Endodermal cell (in vitro differentiated cells): ENCODE measurements around the gene ADH1C. TPM values are rescaled to one million over a fixed set of nuclear protein-coding genes. Genes with fewer than 3 reads are reported as not detected.

Experiments
- DNase-seq: peaks from one replicate; pipeline ENCODE4 v3.0.0-alpha.2; 2017
- H3K27ac ChIP-seq: 2 replicates; pipeline ENCODE4 v1.5.1; 2013; ENCODE audit warnings: mild to moderate bottlenecking, low read depth, low read length, moderate library complexity
- H3K27me3 ChIP-seq: 2 replicates; pipeline ENCODE4 v1.6.1; 2013; ENCODE audit warnings: mild to moderate bottlenecking, low read length, moderate library complexity; ENCODE audit not compliant: insufficient read depth, control insufficient read depth, poor library complexity, severe bottlenecking
- H3K36me3 ChIP-seq: 2 replicates; pipeline ENCODE4 v1.7.0; 2013; ENCODE audit warnings: mild to moderate bottlenecking, low read length, moderate library complexity; ENCODE audit not compliant: control insufficient read depth, insufficient read depth
- H3K4me1 ChIP-seq: one replicate; pipeline ENCODE4 v1.7.0; 2013; ENCODE audit warnings: low read length; ENCODE audit not compliant: control insufficient read depth, insufficient read depth
- H3K4me3 ChIP-seq: 2 replicates; pipeline ENCODE4 v1.5.1; 2013; ENCODE audit warnings: mild to moderate bottlenecking, low read length, moderate library complexity
- H3K9ac ChIP-seq: 2 replicates; pipeline ENCODE4 v1.6.1; 2013; ENCODE audit warnings: mild to moderate bottlenecking, low read length, moderate library complexity; ENCODE audit not compliant: poor library complexity, severe bottlenecking; ENCODE audit errors: extremely low read depth
- H3K9me3 ChIP-seq: 2 replicates; pipeline ENCODE4 v1.6.1; 2013; ENCODE audit warnings: mild to moderate bottlenecking, low read length, moderate library complexity; ENCODE audit not compliant: control insufficient read depth
- H3K27ac Mint-ChIP-seq: 2 replicates; pipeline ENCODE4 v1.8.0; 2020; ENCODE audit warnings: mixed read lengths
- H3K27me3 Mint-ChIP-seq: 2 replicates; pipeline ENCODE4 v1.8.0; 2021; ENCODE audit warnings: mild to moderate bottlenecking, mixed read lengths; ENCODE audit not compliant: insufficient read depth
- H3K36me3 Mint-ChIP-seq: 2 replicates; pipeline ENCODE4 v1.8.0; 2020; ENCODE audit warnings: low read depth, mixed read lengths
- H3K4me1 Mint-ChIP-seq: 2 replicates; pipeline ENCODE4 v1.8.0; 2020; ENCODE audit warnings: mixed read lengths
- H3K4me3 Mint-ChIP-seq: 2 replicates; pipeline ENCODE4 v1.8.0; 2020; ENCODE audit warnings: mild to moderate bottlenecking, moderate library complexity, mixed read lengths
- H3K9me3 Mint-ChIP-seq: 2 replicates; pipeline ENCODE4 v1.8.0; 2020; ENCODE audit warnings: mild to moderate bottlenecking, mixed read lengths
- WGBS, 2 experiments: methylation state at CpG; one replicate each; pipeline versions ENCODE4 v1.1.5 to v1.1.7; 2013; ENCODE audit warnings: missing lambda C conversion rate in 2 of 2, mixed read lengths in 1 of 2; ENCODE audit not compliant: insufficient coverage in 1 of 2, insufficient read length in 1 of 2; 5-methylcytosine and 5-hydroxymethylcytosine counted together
- total RNA-seq, 2 donors: library from RNA; stranded (reverse); fragmentation: NEBNext Ultra II Directional in 1 of 2; extraction: Animal tissue kit (Norgen Biotek cat#: 25700) in 1 of 2; gene quantifications; 2 replicates in 1 of 2; 3 replicates in 1 of 2; pipeline ENCODE4 v1.2.1, GENCODE V29; 2021
- TF ChIP-seq, protein P1 (sequence below): fragments of 200-600 bp; sonication (generic); conservative IDR thresholded peaks from 2 replicates; pipeline ENCODE4 v1.5.0; 2021; ENCODE audit warnings: antibody characterized with exemption, mild to moderate bottlenecking

ADH1C gene
- total RNA-seq, 2 donors from 2014 or later: not detected

DNA sequence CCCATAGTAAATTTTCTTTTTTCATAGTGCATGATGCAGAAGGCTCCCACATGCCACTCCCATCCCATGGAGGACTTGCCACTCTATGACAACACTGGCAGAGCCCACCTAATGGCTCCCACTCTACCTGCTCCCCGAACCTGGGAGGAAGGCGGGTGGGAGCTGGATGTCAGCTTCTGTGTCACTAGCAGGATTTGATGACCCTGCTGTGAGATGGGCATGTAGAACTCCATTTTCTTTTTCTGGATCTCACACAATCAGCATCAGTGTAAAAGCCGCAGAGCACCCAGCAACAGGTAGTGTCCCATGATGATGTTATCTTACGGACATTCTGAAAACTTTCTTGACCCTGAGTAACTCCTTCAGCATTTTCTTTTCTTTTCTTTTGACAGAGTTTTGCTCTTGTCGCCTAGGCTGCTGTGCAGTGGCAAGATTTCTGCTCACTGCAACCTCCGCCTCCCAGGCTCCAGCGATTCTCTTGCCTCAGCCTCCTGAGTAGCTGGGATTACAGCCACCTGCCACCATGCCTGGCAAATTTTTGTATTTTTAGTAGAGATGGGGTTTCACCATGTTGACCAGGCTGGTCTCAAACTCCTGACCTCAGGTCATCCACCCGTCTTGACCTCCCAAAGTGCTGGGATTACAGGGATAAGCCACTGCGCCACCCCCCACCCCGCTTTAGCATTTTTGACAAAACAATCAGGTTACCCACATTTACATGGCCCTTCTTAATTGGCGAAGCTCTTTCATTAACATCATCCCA, 46.7 kb downstream of the ADH1C start:
- Mint-ChIP-seq H3K27ac (no peak overlapping the region), H3K4me1 (peaks cover 12% of the 10 kb centered on the region), H3K9me3 (peaks cover 6% of the 10 kb centered on the region), H3K36me3 (no peaks in the 10 kb centered on the region), H3K27me3 (no peaks in the 10 kb centered on the region), H3K4me3 (no peak overlapping the region)
- Histone ChIP-seq H3K36me3 (no peaks in the 10 kb centered on the region), H3K9ac (no peak overlapping the region), H3K27me3 (no peaks in the 10 kb centered on the region), H3K4me3 (no peak overlapping the region), H3K4me1 (no peaks in the 10 kb centered on the region), H3K27ac (no peak overlapping the region), H3K9me3 (no peaks in the 10 kb centered on the region)
- WGBS, 2 experiments: 93 to 97% methylated on average over 5 to 11 of the region's 11 CpGs
- DNase-seq: no peak
- TF ChIP-seq, protein P1, sequence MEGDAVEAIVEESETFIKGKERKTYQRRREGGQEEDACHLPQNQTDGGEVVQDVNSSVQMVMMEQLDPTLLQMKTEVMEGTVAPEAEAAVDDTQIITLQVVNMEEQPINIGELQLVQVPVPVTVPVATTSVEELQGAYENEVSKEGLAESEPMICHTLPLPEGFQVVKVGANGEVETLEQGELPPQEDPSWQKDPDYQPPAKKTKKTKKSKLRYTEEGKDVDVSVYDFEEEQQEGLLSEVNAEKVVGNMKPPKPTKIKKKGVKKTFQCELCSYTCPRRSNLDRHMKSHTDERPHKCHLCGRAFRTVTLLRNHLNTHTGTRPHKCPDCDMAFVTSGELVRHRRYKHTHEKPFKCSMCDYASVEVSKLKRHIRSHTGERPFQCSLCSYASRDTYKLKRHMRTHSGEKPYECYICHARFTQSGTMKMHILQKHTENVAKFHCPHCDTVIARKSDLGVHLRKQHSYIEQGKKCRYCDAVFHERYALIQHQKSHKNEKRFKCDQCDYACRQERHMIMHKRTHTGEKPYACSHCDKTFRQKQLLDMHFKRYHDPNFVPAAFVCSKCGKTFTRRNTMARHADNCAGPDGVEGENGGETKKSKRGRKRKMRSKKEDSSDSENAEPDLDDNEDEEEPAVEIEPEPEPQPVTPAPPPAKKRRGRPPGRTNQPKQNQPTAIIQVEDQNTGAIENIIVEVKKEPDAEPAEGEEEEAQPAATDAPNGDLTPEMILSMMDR: no peak

DNA sequence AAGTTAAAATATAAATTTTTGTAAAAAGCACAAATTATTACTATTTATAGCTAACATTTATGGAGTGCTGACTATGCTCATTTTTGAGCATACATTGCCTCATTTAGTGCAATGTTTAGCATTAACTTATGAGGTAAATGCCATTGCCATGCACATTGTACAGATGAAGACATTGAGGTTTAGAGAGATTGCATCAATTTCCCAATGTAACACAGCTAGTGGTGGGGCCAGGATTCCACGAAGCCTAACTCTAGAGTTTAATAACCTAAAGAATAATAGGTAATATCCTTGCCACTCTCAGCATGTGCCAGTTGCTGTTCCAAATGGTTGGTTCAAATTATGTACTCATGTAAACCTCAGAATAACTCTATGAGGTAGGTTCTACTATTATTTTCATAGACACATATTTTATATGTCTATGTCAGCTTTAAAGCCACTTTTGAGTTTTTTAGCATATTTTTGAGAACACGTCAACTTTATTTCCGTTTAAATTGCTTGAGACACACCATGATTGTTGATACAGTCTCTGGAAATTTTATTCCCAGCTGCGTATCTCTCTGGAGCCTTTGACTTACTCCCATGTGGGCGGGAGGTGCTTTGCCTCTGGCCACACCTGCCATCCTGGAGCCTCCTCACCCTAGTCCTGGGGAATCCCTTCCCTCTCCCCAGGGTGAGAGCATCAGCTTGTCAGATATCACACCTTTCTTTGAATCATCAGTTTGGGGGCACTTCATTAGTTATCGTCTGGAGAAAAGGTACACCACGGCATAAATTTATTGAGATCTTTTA, 51.0 kb downstream of the ADH1C start:
- H3K27ac Mint-ChIP-seq: no peak overlapping the region
- no peak overlapping the region for H3K4me3 ChIP-seq
- peaks cover 18% of the 10 kb centered on the region for H3K9me3 Mint-ChIP-seq
- H3K27ac ChIP-seq: no peak overlapping the region
- no peaks in the 10 kb centered on the region for H3K36me3 Mint-ChIP-seq
- H3K27me3 Mint-ChIP-seq: no peaks in the 10 kb centered on the region
- H3K36me3 ChIP-seq: no peaks in the 10 kb centered on the region
- no peak for DNase-seq
- WGBS, 2 experiments: 94 to 100% methylated on average over 3 to 7 of the region's 7 CpGs
- no peaks in the 10 kb centered on the region for H3K4me1 Mint-ChIP-seq
- H3K4me1 ChIP-seq: no peaks in the 10 kb centered on the region
- TF ChIP-seq, protein P1: no peak
- no peaks in the 10 kb centered on the region for H3K9me3 ChIP-seq
- no peak overlapping the region for H3K9ac ChIP-seq
- no peak overlapping the region for H3K4me3 Mint-ChIP-seq
- H3K27me3 ChIP-seq: no peaks in the 10 kb centered on the region

DNA sequence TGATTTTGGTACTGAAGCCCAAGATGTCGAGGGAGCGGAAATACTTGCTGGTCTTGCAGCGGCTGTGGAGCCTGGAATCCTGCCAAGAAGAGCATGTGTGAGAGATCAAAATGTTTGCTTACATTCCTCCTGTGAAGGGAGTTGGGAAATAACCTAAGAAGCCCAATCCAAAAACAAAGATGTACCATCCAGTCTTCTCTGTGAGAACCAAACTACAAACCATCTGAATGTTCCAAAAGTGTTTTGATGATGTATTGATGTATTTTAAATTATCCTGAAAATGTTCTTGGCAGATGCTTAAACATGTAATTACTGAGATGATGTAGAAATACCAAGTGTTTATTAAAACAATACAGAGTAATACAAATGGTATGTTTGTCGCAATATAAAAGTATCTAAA, 51.6 kb downstream of the ADH1C start:
- no peak overlapping the region for H3K27ac Mint-ChIP-seq
- no peak overlapping the region for H3K4me3 Mint-ChIP-seq
- H3K4me1 Mint-ChIP-seq: no peaks in the 10 kb centered on the region
- peaks cover 15% of the 10 kb centered on the region for H3K9me3 Mint-ChIP-seq
- Histone ChIP-seq H3K4me3 (no peak overlapping the region), H3K27ac (no peak overlapping the region), H3K9me3 (no peaks in the 10 kb centered on the region), H3K36me3 (no peaks in the 10 kb centered on the region), H3K27me3 (no peaks in the 10 kb centered on the region), H3K4me1 (no peaks in the 10 kb centered on the region), H3K9ac (no peak overlapping the region)
- H3K36me3 Mint-ChIP-seq: no peaks in the 10 kb centered on the region
- TF ChIP-seq, protein P1: no peak
- 80 to 95% methylated on average over 1 to 4 of the region's 4 CpGs for WGBS, 2 experiments
- no peak for DNase-seq
- no peaks in the 10 kb centered on the region for H3K27me3 Mint-ChIP-seq
